Spinal cord (tissue), 10 donors: Measurements from ENCODE around the gene WWOX. TPM values are rescaled to one million over a fixed set of nuclear protein-coding genes. Genes with fewer than 3 reads are reported as not detected.

Source experiments
- DNase-seq, 6 donors: peaks; one replicate each; pipeline versions ENCODE4 v3.0.0 to v3.0.0-alpha.2; 2013 to 2015; ENCODE audit warnings: low spot score in 6 of 6, low read depth in 4 of 6
- H3K27ac ChIP-seq: one replicate; pipeline ENCODE4 v1.5.1; 2013; ENCODE audit warnings: low read depth, low read length, control low read depth
- H3K27me3 ChIP-seq: one replicate; pipeline ENCODE4 v1.6.1; 2013; ENCODE audit warnings: low read length; ENCODE audit not compliant: control insufficient read depth, insufficient read depth
- H3K36me3 ChIP-seq: one replicate; pipeline ENCODE4 v1.6.1; 2013; ENCODE audit warnings: low read length; ENCODE audit not compliant: control insufficient read depth, insufficient read depth
- H3K4me1 ChIP-seq: one replicate; pipeline ENCODE4 v1.6.1; 2013; ENCODE audit warnings: low read length; ENCODE audit not compliant: control insufficient read depth, insufficient read depth
- H3K4me3 ChIP-seq: one replicate; pipeline ENCODE4 v1.5.1; 2013; ENCODE audit warnings: low read depth, low read length, control low read depth
- H3K9me3 ChIP-seq: one replicate; pipeline ENCODE4 v1.6.1; 2013; ENCODE audit warnings: low read length; ENCODE audit not compliant: control insufficient read depth, insufficient read depth
- WGBS: methylation state at CpG from one replicate; pipeline ENCODE4 v1.1.5; 2013; ENCODE audit warnings: missing lambda C conversion rate; ENCODE audit not compliant: insufficient coverage; 5-methylcytosine and 5-hydroxymethylcytosine counted together
- polyA plus RNA-seq, 2 donors: library from polyadenylated mRNA; unstranded; fragments of 120-200 nt; gene quantifications; one replicate each; pipeline ENCODE4 v1.2.1, GENCODE V29; 2013; ENCODE audit not compliant: insufficient read length in 2 of 2
- total RNA-seq, 2 donors: library from RNA; depleted of rRNA in 1 of 2; stranded (reverse); fragments of 120-200 nt in 1 of 2; fragments of >200 nt in 1 of 2; gene quantifications; one replicate each; pipeline versions ENCODE4 v1.2.3 to v1.2.4, GENCODE V29; 2013 to 2014
- donor health status: healthy.

WWOX gene
- total and polyA plus RNA-seq, 4 donors = 27.5 to 51.5 (median 32.5) TPM

DNA sequence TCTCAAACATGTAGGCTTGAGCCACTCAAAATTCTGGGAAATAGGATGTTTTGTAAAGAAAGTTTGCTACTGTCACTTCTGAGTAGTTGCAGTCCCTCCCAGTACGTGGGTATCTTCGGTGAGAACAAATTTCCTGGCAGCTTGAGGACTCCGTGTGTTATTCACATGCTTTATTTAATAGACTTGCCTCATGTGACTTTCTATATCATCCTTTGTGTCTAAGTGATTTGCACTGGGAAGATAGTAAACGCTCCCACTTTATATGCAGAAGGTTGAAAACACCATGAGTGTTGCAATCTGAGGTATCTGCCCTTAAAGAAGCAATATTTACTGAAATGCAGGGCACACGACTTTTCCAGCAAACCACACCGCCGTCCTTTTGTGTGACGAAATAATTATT, 857.4 kb downstream of the WWOX start:
- H3K4me1 ChIP-seq = no peaks in the 10 kb centered on the region
- no peak overlapping the region for H3K27ac ChIP-seq
- H3K36me3 ChIP-seq = no peaks in the 10 kb centered on the region
- no peak for DNase-seq
- 96% methylated on average over 3 of the region's 8 CpGs for WGBS
- no peak overlapping the region for H3K4me3 ChIP-seq
- no peaks in the 10 kb centered on the region for H3K27me3 ChIP-seq
- no peaks in the 10 kb centered on the region for H3K9me3 ChIP-seq

DNA sequence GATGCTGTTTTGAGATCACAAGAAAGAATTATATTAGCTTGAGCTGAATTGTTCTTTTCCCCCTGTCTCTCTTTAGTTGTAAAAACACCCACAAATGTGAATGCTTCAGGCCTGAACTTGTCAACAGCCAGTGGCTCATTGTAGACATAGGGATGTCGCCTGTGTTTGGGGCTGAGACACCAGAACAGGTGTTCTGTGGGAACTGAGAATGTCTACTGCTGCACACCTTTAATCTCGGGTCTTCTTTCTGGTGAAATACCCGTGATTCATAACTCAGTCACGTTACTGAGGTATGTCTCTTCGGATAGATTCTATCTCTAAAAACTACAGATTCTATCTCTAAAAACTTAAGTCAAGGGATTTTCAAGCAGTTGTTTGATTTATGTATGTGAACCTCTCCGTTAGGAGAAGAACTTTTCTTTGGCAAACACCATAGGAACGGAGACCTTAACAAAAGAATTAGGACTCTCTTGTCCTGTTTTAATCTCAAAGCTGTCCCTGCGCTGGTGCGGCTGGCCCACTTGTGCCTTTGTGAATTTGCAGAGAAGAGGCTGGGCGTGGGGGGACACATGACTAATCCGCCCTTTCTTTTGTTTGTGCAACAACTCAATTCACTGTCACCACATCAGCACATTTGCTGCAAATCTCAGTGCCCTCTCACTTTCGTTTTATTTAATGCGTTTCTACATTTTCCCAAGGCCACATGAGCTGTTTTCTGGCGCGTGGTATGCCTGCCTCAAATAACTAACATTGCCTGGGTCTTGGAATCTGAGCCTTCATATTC, 858.1 kb downstream of the WWOX start:
- 62% methylated on average over 10 of the region's 15 CpGs for WGBS
- no peak overlapping the region for H3K27ac ChIP-seq
- no peak overlapping the region for H3K4me3 ChIP-seq
- no peaks in the 10 kb centered on the region for H3K27me3 ChIP-seq
- no peaks in the 10 kb centered on the region for H3K36me3 ChIP-seq
- H3K9me3 ChIP-seq = no peaks in the 10 kb centered on the region
- DNase-seq = no peak
- no peaks in the 10 kb centered on the region for H3K4me1 ChIP-seq

DNA sequence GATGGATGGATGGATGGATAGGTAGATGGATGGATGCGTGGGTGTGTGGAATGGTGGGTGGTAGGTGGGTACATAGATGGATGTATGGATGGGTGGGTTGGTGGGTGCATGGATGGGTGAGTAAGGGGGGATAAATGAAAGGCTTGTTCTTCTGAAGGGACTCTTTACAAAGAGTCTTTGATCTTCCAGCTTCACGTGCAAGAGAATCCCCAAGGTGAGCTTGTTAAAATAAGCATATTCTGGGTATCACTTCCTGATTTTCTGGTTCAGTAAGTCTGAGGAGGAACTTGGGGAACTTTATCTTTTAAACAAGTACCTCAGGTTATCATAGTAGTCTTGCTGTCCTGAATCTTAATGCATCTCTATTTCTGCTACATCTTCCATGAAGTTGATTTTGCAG, 862.0 kb downstream of the WWOX start:
- no peaks in the 10 kb centered on the region for H3K9me3 ChIP-seq
- 100% methylated on average over 1 of the region's 2 CpGs for WGBS
- no peaks in the 10 kb centered on the region for H3K27me3 ChIP-seq
- H3K4me1 ChIP-seq = no peaks in the 10 kb centered on the region
- H3K36me3 ChIP-seq = no peaks in the 10 kb centered on the region
- H3K4me3 ChIP-seq = no peak overlapping the region
- no peak for DNase-seq
- no peak overlapping the region for H3K27ac ChIP-seq

DNA sequence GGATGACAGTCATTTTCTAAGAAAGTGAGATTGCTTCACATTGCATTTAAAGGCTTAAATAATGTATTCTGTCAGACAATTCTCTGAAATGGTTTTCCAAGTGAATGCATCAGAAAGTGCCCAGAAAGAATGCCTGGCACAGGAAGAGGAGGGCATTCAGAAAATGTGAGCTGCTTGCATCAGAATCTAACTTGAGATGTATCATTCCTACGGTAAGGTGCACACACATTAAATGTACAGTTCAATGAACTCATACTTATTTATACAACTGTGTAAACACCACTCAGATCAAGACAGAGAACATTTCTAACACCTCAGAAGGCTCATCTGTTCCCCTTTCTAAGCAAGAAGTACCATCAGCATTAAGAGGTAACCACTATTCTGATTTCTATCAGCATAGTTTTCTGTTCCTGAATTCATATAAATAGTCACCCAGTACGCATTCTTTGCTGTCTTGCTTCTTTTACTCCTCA, 863.0 kb downstream of the WWOX start:
- 57% methylated on average over 1 of the region's 2 CpGs for WGBS
- Histone ChIP-seq H3K4me1 (no peaks in the 10 kb centered on the region), H3K36me3 (no peaks in the 10 kb centered on the region), H3K27ac (no peak overlapping the region), H3K27me3 (no peaks in the 10 kb centered on the region), H3K4me3 (no peak overlapping the region), H3K9me3 (no peaks in the 10 kb centered on the region)
- peak in 1 of 6 donors; percentile 31 for DNase-seq

DNA sequence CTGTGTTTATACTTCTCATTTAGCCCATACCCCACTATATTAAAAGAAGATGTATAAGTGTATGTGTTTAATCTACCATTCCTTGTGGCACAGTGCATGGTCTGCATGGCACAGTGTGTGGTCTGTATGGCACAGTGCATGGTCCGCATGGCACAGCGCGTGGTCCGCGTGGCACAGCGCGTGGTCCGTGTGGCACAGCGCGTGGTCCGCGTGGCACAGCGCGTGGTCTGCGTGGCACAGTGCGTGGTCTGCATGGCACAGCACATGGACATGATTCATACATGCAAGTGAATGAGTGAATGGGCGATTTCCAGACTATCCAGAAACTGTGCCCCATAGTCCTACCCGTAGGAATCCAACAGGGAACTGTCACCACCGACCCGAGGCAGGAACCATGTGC, 868.5 kb downstream of the WWOX start:
- 89% methylated on average over 11 of the region's 20 CpGs for WGBS
- H3K9me3 ChIP-seq = no peaks in the 10 kb centered on the region
- no peak for DNase-seq
- H3K4me1 ChIP-seq = peaks cover 8% of the 10 kb centered on the region
- H3K36me3 ChIP-seq = no peaks in the 10 kb centered on the region
- H3K27ac ChIP-seq = no peak overlapping the region
- no peaks in the 10 kb centered on the region for H3K27me3 ChIP-seq
- no peak overlapping the region for H3K4me3 ChIP-seq

DNA sequence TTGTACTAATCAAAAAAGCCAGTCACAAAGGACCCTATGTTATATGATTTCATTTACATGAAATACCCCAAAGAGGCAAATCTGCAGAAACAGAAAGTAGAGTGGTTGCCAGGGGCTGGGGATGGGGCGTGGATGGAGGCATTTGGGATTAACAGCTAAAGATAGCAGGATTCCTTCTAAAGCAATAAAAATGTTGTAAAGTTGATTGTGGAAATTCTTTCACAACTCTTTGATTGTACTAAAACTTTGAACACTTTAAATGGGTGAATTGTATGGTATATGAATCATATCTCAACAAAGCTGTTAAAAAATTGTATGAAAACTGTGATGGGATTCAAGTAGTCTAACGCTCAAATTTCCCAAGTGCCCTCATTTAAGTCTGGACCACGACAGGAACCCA, 870.3 kb downstream of the WWOX start:
- 40% methylated on average over 1 of the region's 3 CpGs for WGBS
- Histone ChIP-seq H3K4me3 (no peak overlapping the region), H3K27me3 (no peaks in the 10 kb centered on the region), H3K9me3 (no peaks in the 10 kb centered on the region), H3K36me3 (no peaks in the 10 kb centered on the region), H3K4me1 (peaks cover 8% of the 10 kb centered on the region), H3K27ac (no peak overlapping the region)
- no peak for DNase-seq

DNA sequence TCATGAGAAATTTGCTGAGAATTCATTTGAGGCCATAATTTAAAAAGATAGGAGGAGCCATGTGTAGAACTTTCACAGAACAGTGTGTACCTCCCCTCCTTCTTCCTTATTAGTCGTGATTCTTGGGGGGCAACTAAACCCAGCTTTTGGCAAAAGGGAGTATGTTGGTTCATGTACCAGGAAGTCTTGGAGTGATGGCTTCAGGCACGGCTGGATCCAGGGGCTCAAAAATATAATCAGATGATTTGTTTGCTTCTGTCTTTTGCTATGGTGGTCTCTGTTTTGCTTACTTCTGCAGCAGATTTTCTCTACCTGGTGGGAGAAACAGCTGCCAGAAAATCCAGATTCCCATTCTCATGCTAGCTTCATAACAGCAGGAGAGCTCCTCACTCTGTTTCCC, 871.2 kb downstream of the WWOX start:
- Histone ChIP-seq H3K27ac (no peak overlapping the region), H3K4me1 (peaks cover 8% of the 10 kb centered on the region), H3K36me3 (no peaks in the 10 kb centered on the region), H3K9me3 (no peaks in the 10 kb centered on the region), H3K27me3 (no peaks in the 10 kb centered on the region), H3K4me3 (no peak overlapping the region)
- no peak for DNase-seq
- WGBS = no CpG with 5 or more reads among the region's 2 CpGs

DNA sequence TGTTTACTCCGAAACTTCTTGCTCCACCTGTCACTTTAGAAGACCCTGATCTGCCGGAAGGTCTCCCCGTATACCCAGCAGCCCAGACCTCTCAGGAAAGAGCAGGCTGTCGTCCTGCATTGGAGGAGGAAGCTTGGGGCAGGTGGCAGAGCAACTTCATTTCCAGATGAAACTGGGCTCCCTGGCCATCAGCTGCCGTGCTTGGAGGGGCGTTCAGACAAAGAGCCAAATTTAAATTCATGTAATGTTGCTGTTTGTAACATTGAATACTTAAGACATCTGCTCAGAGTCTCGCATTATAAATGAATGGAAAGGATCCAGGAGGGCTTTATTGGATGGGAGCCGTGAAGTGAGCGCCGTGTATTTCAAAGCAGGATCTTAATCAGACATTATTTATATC, 872.6 kb downstream of the WWOX start:
- DNase-seq = peak in 2 of 6 donors; percentile 57 to 80
- Histone ChIP-seq H3K4me3 (no peak overlapping the region), H3K4me1 (peaks cover 8% of the 10 kb centered on the region), H3K27ac (no peak overlapping the region), H3K36me3 (no peaks in the 10 kb centered on the region), H3K9me3 (no peaks in the 10 kb centered on the region), H3K27me3 (no peaks in the 10 kb centered on the region)
- 14% methylated on average over 4 of the region's 10 CpGs for WGBS

DNA sequence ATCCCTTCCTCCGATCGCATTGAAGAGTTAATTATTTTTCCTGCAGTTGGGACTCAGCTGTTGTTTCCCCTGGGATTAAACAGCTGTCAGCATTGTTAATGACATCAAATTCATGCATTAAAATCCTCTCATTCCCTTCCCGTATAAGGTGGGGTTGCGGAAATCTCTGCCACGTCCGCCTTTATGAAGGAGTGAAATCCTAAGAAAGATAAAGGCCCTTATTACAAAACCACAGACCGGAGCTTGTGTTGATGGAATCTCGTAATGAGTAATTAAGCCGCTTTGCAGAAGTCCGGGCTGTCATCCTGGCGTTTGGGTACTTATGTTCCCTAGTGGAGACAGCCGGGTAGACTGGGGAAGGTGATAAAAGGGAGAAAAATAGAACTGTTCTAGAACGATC, 873.5 kb downstream of the WWOX start:
- DNase-seq = peak in 2 of 6 donors; percentile 61 to 71
- Histone ChIP-seq H3K4me3 (no peak overlapping the region), H3K27me3 (no peaks in the 10 kb centered on the region), H3K4me1 (peaks cover 8% of the 10 kb centered on the region), H3K36me3 (no peaks in the 10 kb centered on the region), H3K9me3 (no peaks in the 10 kb centered on the region), H3K27ac (no peak overlapping the region)
- WGBS = 33% methylated on average over 2 of the region's 13 CpGs

DNA sequence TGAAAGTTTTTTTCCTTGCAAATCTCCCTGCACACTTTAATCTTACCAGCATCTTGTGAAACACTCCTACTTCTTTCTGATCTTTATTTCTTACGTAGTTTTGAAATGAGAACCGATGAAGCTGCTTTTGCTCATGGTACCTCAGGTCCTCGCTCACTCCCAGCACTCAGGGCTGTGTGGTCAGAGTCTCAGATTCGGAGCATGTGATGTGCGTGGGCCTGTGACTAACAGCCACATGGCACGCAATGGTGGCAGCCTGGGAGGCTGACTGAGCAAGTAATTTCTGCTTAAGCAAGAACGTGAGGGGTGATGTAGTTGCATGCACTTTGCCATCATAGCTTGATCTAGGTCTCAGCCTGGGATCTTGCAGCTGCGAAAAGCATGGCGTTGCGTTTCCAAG, 876.8 kb downstream of the WWOX start:
- 96% methylated on average over 10 of the region's 10 CpGs for WGBS
- Histone ChIP-seq H3K9me3 (no peaks in the 10 kb centered on the region), H3K4me1 (peaks cover 5% of the 10 kb centered on the region), H3K27ac (no peak overlapping the region), H3K4me3 (no peak overlapping the region), H3K27me3 (no peaks in the 10 kb centered on the region), H3K36me3 (no peaks in the 10 kb centered on the region)
- no peak for DNase-seq
